Measurements from ENCODE around the gene TNS3. TPM values are rescaled to one million over a fixed set of nuclear protein-coding genes. Genes with fewer than 3 reads are reported as not detected.

The TNS3 gene
- polyA plus RNA-seq, 4 donors, result 83.1 to 95.6 (median 90.9) TPM

GRCh38 chr7:47510786-47511185, 71.1 kb downstream of the TNS3 start:
- DNase-seq (ENCODE audit: low read depth in 4 of 4, low spot score in 2 of 4), result no peak

- DNase-seq (ENCODE audit: low read depth in 4 of 4, low spot score in 2 of 4), result no peak
Observed at GRCh38 chr7:47510192-47510591, 71.7 kb downstream of the TNS3 start.

- DNase-seq (ENCODE audit: low read depth in 4 of 4, low spot score in 2 of 4), result no peak
Observed at GRCh38 chr7:47509571-47509970, 72.3 kb downstream of the TNS3 start.

- no peak for DNase-seq (ENCODE audit: low read depth in 4 of 4, low spot score in 2 of 4)
Observed at GRCh38 chr7:47508389-47509380, 73.2 kb downstream of the TNS3 start.

- no peak for DNase-seq (ENCODE audit: low read depth in 4 of 4, low spot score in 2 of 4)
Observed at GRCh38 chr7:47507522-47507921, 74.4 kb downstream of the TNS3 start.

- DNase-seq (ENCODE audit: low read depth in 4 of 4, low spot score in 2 of 4), result no peak
Observed at GRCh38 chr7:47506382-47507339, 75.2 kb downstream of the TNS3 start.

- DNase-seq (ENCODE audit: low read depth in 4 of 4, low spot score in 2 of 4), result no peak
Observed at GRCh38 chr7:47505312-47506007, 76.5 kb downstream of the TNS3 start.

GRCh38 chr7:47504551-47505311, 77.2 kb downstream of the TNS3 start:
- no peak for DNase-seq (ENCODE audit: low read depth in 4 of 4, low spot score in 2 of 4)

GRCh38 chr7:47503281-47503680, 78.6 kb downstream of the TNS3 start:
- no peak for DNase-seq (ENCODE audit: low read depth in 4 of 4, low spot score in 2 of 4)

GRCh38 chr7:47502240-47502877, 79.6 kb downstream of the TNS3 start:
- no peak for DNase-seq (ENCODE audit: low read depth in 4 of 4, low spot score in 2 of 4)

GRCh38 chr7:47501406-47501805, 80.5 kb downstream of the TNS3 start:
- no peak for DNase-seq (ENCODE audit: low read depth in 4 of 4, low spot score in 2 of 4)

GRCh38 chr7:47500103-47500563, 81.8 kb downstream of the TNS3 start:
- DNase-seq (ENCODE audit: low read depth in 4 of 4, low spot score in 2 of 4), result no peak

GRCh38 chr7:47498229-47499056, 83.5 kb downstream of the TNS3 start:
- DNase-seq (ENCODE audit: low read depth in 4 of 4, low spot score in 2 of 4), result no peak

GRCh38 chr7:47497367-47498096, 84.4 kb downstream of the TNS3 start:
- DNase-seq (ENCODE audit: low read depth in 4 of 4, low spot score in 2 of 4), result no peak

- DNase-seq (ENCODE audit: low read depth in 4 of 4, low spot score in 2 of 4), result no peak
Observed at GRCh38 chr7:47496666-47497065, 85.2 kb downstream of the TNS3 start.

- DNase-seq (ENCODE audit: low read depth in 4 of 4, low spot score in 2 of 4), result no peak
Observed at GRCh38 chr7:47496056-47496665, 85.8 kb downstream of the TNS3 start.
